Progenitor cell of endocrine pancreas (in vitro differentiated cells): ENCODE measurements around the gene PDE11A. TPM values are rescaled to one million over a fixed set of nuclear protein-coding genes. Genes with fewer than 3 reads are reported as not detected.

ENCODE experiments used
- DNase-seq: peaks from one replicate; pipeline ENCODE4 v3.0.0; 2021; ENCODE audit warnings: low spot score; ENCODE audit not compliant: unreplicated experiment
- H3K27ac Mint-ChIP-seq: 2 replicates; pipeline ENCODE4 v1.8.0; 2021; ENCODE audit warnings: mild to moderate bottlenecking, moderate library complexity, mixed read lengths
- H3K27me3 Mint-ChIP-seq: 2 replicates; pipeline ENCODE4 v1.8.0; 2021; ENCODE audit warnings: mixed read lengths
- H3K36me3 Mint-ChIP-seq: 2 replicates; pipeline ENCODE4 v1.8.0; 2022; ENCODE audit warnings: mixed read lengths; ENCODE audit not compliant: insufficient read depth
- H3K4me1 Mint-ChIP-seq: 2 replicates; pipeline ENCODE4 v1.8.0; 2021; ENCODE audit warnings: low read depth, mixed read lengths
- H3K4me3 Mint-ChIP-seq: 2 replicates; pipeline ENCODE4 v1.8.0; 2021; ENCODE audit warnings: low read depth, mild to moderate bottlenecking, moderate library complexity, mixed read lengths
- H3K9me3 Mint-ChIP-seq: 2 replicates; pipeline ENCODE4 v1.8.0; 2021; ENCODE audit warnings: low read depth, mixed read lengths
- CTCF ChIP-seq: fragments of 200-600 bp; sonication (generic); IDR thresholded peaks from one replicate; pipeline ENCODE4 v1.5.0; 2021; ENCODE audit warnings: antibody characterized with exemption, mild to moderate bottlenecking; ENCODE audit not compliant: unreplicated experiment
- long read RNA-seq: library from polyadenylated mRNA; unstranded; transcript quantifications from one replicate; pipeline ENCODE4 v2.0.0, GENCODE V29; 2020
- total RNA-seq: library from RNA; stranded (reverse); gene quantifications from 2 replicates; pipeline ENCODE4 v1.2.1, GENCODE V29; 2021

Gene PDE11A
- total RNA-seq: 54.8 and 60.5 TPM in 2 replicates
- long read RNA-seq, partial matches to known transcripts: 78 of 113 reads
- long read RNA-seq, other reads (novel, unspliced or antisense): 35 of 113 reads

- Mint-ChIP-seq H3K27ac (peak within 1 kb of the TSS; percentile 81), H3K9me3 (no peaks in the 10 kb centered on the region), H3K27me3 (peaks cover 35% of the 10 kb centered on the region), H3K4me1 (peaks cover 12% of the 10 kb centered on the region), H3K4me3 (peak within 1 kb of the TSS; percentile 83), H3K36me3 (no peaks in the 10 kb centered on the region)
- DNase-seq: peak; percentile 62
- TF ChIP-seq CTCF: no peak
Measured at GRCh38 chr2:178072383-178073301, at the start of gene PDE11A. PDE11A (minus strand) TSS chr2:178072777; CDS start chr2:178072437, 340 bp downstream.

- TF ChIP-seq CTCF: no peak
- no peak overlapping the region for H3K4me3 Mint-ChIP-seq
- H3K27ac Mint-ChIP-seq: no peak overlapping the region
- H3K27me3 Mint-ChIP-seq: no peaks in the 10 kb centered on the region
- H3K9me3 Mint-ChIP-seq: no peaks in the 10 kb centered on the region
- H3K36me3 Mint-ChIP-seq: peaks cover 8% of the 10 kb centered on the region
- no peak for DNase-seq
- no peaks in the 10 kb centered on the region for H3K4me1 Mint-ChIP-seq
Measured at GRCh38 chr2:178119179-178119922, 46.8 kb upstream of the PDE11A start.

GRCh38 chr2:178117725-178118124 is 45.1 kb upstream of the PDE11A start:
- TF ChIP-seq CTCF: no peak
- Mint-ChIP-seq H3K4me1 (peaks cover 6% of the 10 kb centered on the region), H3K9me3 (no peaks in the 10 kb centered on the region), H3K27ac (no peak overlapping the region), H3K4me3 (no peak overlapping the region), H3K27me3 (no peaks in the 10 kb centered on the region), H3K36me3 (peaks cover 4% of the 10 kb centered on the region)
- DNase-seq: no peak

GRCh38 chr2:178115271-178115670 is 42.7 kb upstream of the PDE11A start:
- no peaks in the 10 kb centered on the region for H3K36me3 Mint-ChIP-seq
- H3K4me1 Mint-ChIP-seq: peaks cover 6% of the 10 kb centered on the region
- DNase-seq: no peak
- no peaks in the 10 kb centered on the region for H3K9me3 Mint-ChIP-seq
- no peaks in the 10 kb centered on the region for H3K27me3 Mint-ChIP-seq
- H3K27ac Mint-ChIP-seq: no peak overlapping the region
- no peak for TF ChIP-seq CTCF
- H3K4me3 Mint-ChIP-seq: no peak overlapping the region

GRCh38 chr2:178114462-178114861 is 41.9 kb upstream of the PDE11A start:
- H3K4me1 Mint-ChIP-seq: peaks cover 6% of the 10 kb centered on the region
- no peak for DNase-seq
- no peaks in the 10 kb centered on the region for H3K9me3 Mint-ChIP-seq
- H3K4me3 Mint-ChIP-seq: peak overlapping the region; percentile 31
- TF ChIP-seq CTCF: no peak
- H3K27ac Mint-ChIP-seq: no peak overlapping the region
- no peaks in the 10 kb centered on the region for H3K27me3 Mint-ChIP-seq
- no peaks in the 10 kb centered on the region for H3K36me3 Mint-ChIP-seq
